MM.1S (cell line): ENCODE results near the gene HEPACAM.
"Not testable (repeated sequence)": the region's sequence is repeated elsewhere in the genome, so short reads cannot be mapped to it uniquely, and the experiment has no call there.

ENCODE experiments used
- DNase-seq: peaks from one replicate; pipeline ENCODE4 v3.0.0-alpha.2; 2015
- H2AFZ ChIP-seq: fragments of 300-600 bp; sonication (generic); 2 replicates; pipeline ENCODE4 v1.6.0; 2016; ENCODE audit warnings: antibody characterized with exemption, low read length
- H3F3A ChIP-seq: fragments of 300-600 bp; sonication (generic); 2 replicates; pipeline ENCODE4 v1.6.1; 2016; ENCODE audit warnings: mild to moderate bottlenecking, antibody characterized with exemption, low read length, moderate library complexity, mixed read lengths; ENCODE audit not compliant: insufficient read depth
- H3K27ac ChIP-seq: fragments of 300-600 bp; sonication (generic); 2 replicates; pipeline ENCODE4 v1.5.1; 2016; ENCODE audit warnings: mild to moderate bottlenecking, low read length
- H3K27me3 ChIP-seq: fragments of 300-600 bp; sonication (generic); replicated peaks from 2 replicates; pipeline ENCODE4 v1.6.0; 2016; ENCODE audit warnings: low read length; ENCODE audit not compliant: insufficient read depth
- H3K36me3 ChIP-seq: fragments of 300-600 bp; sonication (generic); replicated peaks from 2 replicates; pipeline ENCODE4 v1.6.1; 2016; ENCODE audit warnings: mild to moderate bottlenecking, low read length, mixed read lengths; ENCODE audit not compliant: insufficient read depth
- H3K4me1 ChIP-seq: fragments of 300-600 bp; sonication (generic); 2 replicates; pipeline ENCODE4 v1.6.1; 2016; ENCODE audit warnings: low read length, mixed read lengths
- H3K4me2 ChIP-seq: fragments of 300-600 bp; sonication (generic); 2 replicates; pipeline ENCODE4 v1.6.0; 2016; ENCODE audit warnings: low read depth, low read length
- H3K4me3 ChIP-seq: fragments of 300-600 bp; sonication (generic); 2 replicates; pipeline ENCODE4 v1.5.1; 2016; ENCODE audit warnings: low read length, mixed read lengths
- H3K79me2 ChIP-seq: fragments of 300-600 bp; sonication (generic); 2 replicates; pipeline ENCODE4 v1.6.1; 2016; ENCODE audit warnings: mixed run types, low read length, mixed read lengths
- H3K9ac ChIP-seq: fragments of 300-600 bp; sonication (generic); 2 replicates; pipeline ENCODE4 v1.6.1; 2016; ENCODE audit warnings: low read length, mixed read lengths
- H3K9me2 ChIP-seq: fragments of 300-600 bp; sonication (generic); replicated peaks from 2 replicates; pipeline ENCODE4 v1.6.1; 2016; ENCODE audit warnings: mild to moderate bottlenecking, low read length, mixed read lengths; ENCODE audit not compliant: insufficient read depth
- H3K9me3 ChIP-seq: fragments of 300-600 bp; sonication (generic); replicated peaks from 2 replicates; pipeline ENCODE4 v1.6.1; 2016; ENCODE audit warnings: mild to moderate bottlenecking, low read length, mixed read lengths; ENCODE audit not compliant: insufficient read depth
- H4K20me1 ChIP-seq: fragments of 300-600 bp; sonication (generic); 2 replicates; pipeline ENCODE4 v1.6.1; 2016; ENCODE audit warnings: mild to moderate bottlenecking, low read length, moderate library complexity, mixed read lengths; ENCODE audit not compliant: insufficient read depth
- EZH2 ChIP-seq: fragments of 300-600 bp; sonication (generic); optimal IDR thresholded peaks from 2 replicates; pipeline ENCODE3; 2017; ENCODE audit warnings: low read depth, mild to moderate bottlenecking, antibody characterized with exemption, low read length, mixed read lengths
- EZH2phosphoT487 ChIP-seq: fragments of 300-600 bp; sonication (generic); IDR thresholded peaks from 2 replicates; pipeline ENCODE4 v1.6.1; 2018; ENCODE audit warnings: antibody characterized with exemption, low read length
- TF ChIP-seq, protein P1 (sequence below): fragments of 300-600 bp; sonication (generic); IDR thresholded peaks from 2 replicates; pipeline ENCODE4 v1.5.1; 2016; ENCODE audit warnings: antibody characterized with exemption, low read length, mixed read lengths

HEPACAM gene

DNA sequence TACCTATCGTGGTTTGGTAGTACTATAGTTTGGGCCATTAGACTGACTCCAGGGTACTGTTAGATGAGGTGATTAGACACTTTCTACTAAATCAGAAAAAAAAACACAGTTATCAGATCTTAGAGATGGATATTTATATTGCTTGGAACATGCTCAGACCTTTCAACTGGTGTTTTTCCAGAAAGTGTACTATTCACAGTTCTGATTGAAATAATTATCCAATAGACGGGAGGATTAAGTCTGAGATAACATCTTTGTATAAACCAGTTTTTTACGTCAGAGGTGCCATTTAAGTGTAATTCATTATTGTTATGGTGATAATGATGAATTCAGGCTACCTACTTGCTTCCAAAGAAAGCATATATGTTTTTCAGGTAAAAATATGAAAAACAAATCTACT is 40.7 kb upstream of the HEPACAM start:
- Histone ChIP-seq H3K9ac (no peak overlapping the region), H3K4me3 (no peak overlapping the region), H3F3A (no peaks in the 10 kb centered on the region), H4K20me1 (no peaks in the 10 kb centered on the region), H3K27me3 (no peaks in the 10 kb centered on the region), H3K4me1 (no peaks in the 10 kb centered on the region), H3K4me2 (no peak overlapping the region), H2AFZ (no peak overlapping the region), H3K9me2 (no peaks in the 10 kb centered on the region), H3K36me3 (no peaks in the 10 kb centered on the region), H3K79me2 (no peaks in the 10 kb centered on the region), H3K9me3 (no peaks in the 10 kb centered on the region), H3K27ac (no peak overlapping the region)
- DNase-seq, result no peak
- no peak for TF ChIP-seq EZH2

DNA sequence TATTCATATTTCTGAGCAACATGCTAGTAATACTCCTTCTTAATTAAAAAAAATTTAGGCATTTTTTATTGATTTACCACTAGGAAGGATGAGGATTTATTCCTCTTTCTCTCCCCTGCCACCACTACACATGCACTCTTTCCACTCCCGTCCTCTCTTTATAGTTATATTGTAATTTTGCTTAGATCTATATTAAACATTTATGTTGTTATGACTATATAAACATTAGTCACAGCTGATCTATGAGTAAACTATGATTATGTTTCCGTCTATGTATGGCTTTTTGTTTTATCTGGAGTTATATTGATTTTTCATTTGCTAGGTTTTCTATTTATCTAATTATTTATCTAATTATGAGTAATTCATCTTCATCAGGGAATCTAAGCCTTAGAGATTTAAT is 36.0 kb upstream of the HEPACAM start:
- H3K4me3 ChIP-seq, result no peak overlapping the region
- H3K27ac ChIP-seq, result no peak overlapping the region
- H3K9ac ChIP-seq, result no peak overlapping the region
- H4K20me1 ChIP-seq, result no peaks in the 10 kb centered on the region
- H3K36me3 ChIP-seq, result no peaks in the 10 kb centered on the region
- no peak overlapping the region for H3K4me2 ChIP-seq
- no peaks in the 10 kb centered on the region for H3K79me2 ChIP-seq
- no peaks in the 10 kb centered on the region for H3F3A ChIP-seq
- H3K27me3 ChIP-seq, result no peaks in the 10 kb centered on the region
- no peak for DNase-seq
- H3K9me2 ChIP-seq, result no peaks in the 10 kb centered on the region
- no peaks in the 10 kb centered on the region for H3K9me3 ChIP-seq
- H2AFZ ChIP-seq, result no peak overlapping the region
- no peaks in the 10 kb centered on the region for H3K4me1 ChIP-seq
- TF ChIP-seq EZH2 (no peak), EZH2phosphoT487 (no peak)
- TF ChIP-seq, protein P1, sequence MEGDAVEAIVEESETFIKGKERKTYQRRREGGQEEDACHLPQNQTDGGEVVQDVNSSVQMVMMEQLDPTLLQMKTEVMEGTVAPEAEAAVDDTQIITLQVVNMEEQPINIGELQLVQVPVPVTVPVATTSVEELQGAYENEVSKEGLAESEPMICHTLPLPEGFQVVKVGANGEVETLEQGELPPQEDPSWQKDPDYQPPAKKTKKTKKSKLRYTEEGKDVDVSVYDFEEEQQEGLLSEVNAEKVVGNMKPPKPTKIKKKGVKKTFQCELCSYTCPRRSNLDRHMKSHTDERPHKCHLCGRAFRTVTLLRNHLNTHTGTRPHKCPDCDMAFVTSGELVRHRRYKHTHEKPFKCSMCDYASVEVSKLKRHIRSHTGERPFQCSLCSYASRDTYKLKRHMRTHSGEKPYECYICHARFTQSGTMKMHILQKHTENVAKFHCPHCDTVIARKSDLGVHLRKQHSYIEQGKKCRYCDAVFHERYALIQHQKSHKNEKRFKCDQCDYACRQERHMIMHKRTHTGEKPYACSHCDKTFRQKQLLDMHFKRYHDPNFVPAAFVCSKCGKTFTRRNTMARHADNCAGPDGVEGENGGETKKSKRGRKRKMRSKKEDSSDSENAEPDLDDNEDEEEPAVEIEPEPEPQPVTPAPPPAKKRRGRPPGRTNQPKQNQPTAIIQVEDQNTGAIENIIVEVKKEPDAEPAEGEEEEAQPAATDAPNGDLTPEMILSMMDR, result no peak

DNA sequence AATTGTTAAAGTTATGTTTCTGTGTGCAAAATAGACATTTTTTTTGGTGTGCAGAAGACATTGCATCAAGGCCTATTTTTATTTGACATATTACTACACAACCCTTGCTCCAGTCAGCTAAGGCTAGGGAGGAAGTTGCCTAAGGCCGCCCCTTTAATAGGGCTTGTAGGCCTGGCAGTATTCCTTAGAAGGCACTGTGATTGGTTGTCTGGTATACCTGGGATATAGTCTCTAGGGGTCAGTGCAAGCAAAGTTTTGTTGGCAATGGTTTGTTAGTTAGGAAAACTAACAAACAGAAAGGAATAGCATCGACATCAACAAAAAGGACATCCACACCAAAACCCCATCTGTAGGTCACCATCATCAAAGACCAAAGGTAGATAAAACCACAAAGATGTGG is 35.1 kb upstream of the HEPACAM start:
- Histone ChIP-seq H3K27me3 (no peaks in the 10 kb centered on the region), H4K20me1 (no peaks in the 10 kb centered on the region), H3F3A (no peaks in the 10 kb centered on the region), H3K4me2 (no peak overlapping the region), H3K9me3 (no peaks in the 10 kb centered on the region), H3K9me2 (no peaks in the 10 kb centered on the region), H3K4me1 (no peaks in the 10 kb centered on the region), H3K27ac (no peak overlapping the region), H3K36me3 (no peaks in the 10 kb centered on the region), H3K9ac (no peak overlapping the region), H3K4me3 (no peak overlapping the region), H2AFZ (no peak overlapping the region), H3K79me2 (no peaks in the 10 kb centered on the region)
- TF ChIP-seq EZH2phosphoT487, result no peak
- TF ChIP-seq, protein P1, result peak; percentile 29; the same call in 1 of the 2 replicates
- DNase-seq, result peak; percentile 32

DNA sequence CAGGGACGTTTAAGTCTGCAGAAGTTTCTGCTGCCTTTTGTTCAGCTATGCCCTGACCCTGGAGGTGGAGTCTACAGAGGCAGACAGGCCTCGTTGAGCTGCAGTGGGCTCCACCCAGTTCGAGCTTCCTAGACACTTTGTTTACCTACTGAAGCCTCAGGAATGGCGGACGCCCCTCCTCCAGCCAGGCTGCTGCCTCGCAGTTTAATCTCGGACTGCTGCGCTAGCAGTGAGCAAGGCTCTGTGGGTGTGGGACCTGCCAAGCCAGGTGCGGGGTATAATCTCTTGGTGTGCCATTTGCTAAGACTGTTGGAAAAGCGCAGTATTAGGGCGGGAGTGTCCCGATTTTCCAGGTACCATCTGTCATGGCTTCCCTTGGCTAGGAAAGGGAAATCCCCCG is 32.4 kb upstream of the HEPACAM start:
- H3K9me3 ChIP-seq, H4K20me1 ChIP-seq, H3K27me3 ChIP-seq, H3K4me2 ChIP-seq, H3K4me3 ChIP-seq, H3K9me2 ChIP-seq, H3K27ac ChIP-seq, H3K4me1 ChIP-seq, H3K9ac ChIP-seq, H2AFZ ChIP-seq, H3K36me3 ChIP-seq, H3K79me2 ChIP-seq, H3F3A ChIP-seq, DNase-seq: not testable (repeated sequence)
